ENCODE measurements around the gene CCDC33.

CCDC33 gene

GRCh38 chr15:74339371-74339770 is 103.2 kb downstream of the CCDC33 start:
- FAIRE-seq (no peak), DNase-seq (ENCODE audit: insufficient read length, low spot score) (no peak)
- no peak for TF ChIP-seq CTCF (IDR thresholded peaks at IDR 0.05; ENCODE audit: insufficient read depth, missing control alignments)

- no peak for DNase-seq (ENCODE audit: insufficient read length, low spot score)
Observed at GRCh38 chr15:74340150-74340549, 104.0 kb downstream of the CCDC33 start.

GRCh38 chr15:74343127-74343796 is 107.1 kb downstream of the CCDC33 start:
- TF ChIP-seq CTCF (IDR thresholded peaks at IDR 0.05; ENCODE audit: insufficient read depth, missing control alignments): no peak
- DNase-seq (ENCODE audit: insufficient read length, low spot score): no peak
- no peak for FAIRE-seq

More at GRCh38 chr15:74340150-74340549, 104.0 kb downstream of the CCDC33 start:
- no peak for TF ChIP-seq CTCF (IDR thresholded peaks at IDR 0.05; ENCODE audit: insufficient read depth, missing control alignments)
- FAIRE-seq: no peak

GRCh38 chr15:74343797-74344127 is 107.6 kb downstream of the CCDC33 start:
- DNase-seq (ENCODE audit: insufficient read length, low spot score) (no peak), FAIRE-seq (no peak)
- no peak for TF ChIP-seq CTCF (IDR thresholded peaks at IDR 0.05; ENCODE audit: insufficient read depth, missing control alignments)

- DNase-seq (ENCODE audit: insufficient read length, low spot score) (no peak), FAIRE-seq (no peak)
- no peak for TF ChIP-seq CTCF (IDR thresholded peaks at IDR 0.05; ENCODE audit: insufficient read depth, missing control alignments)
Observed at GRCh38 chr15:74345051-74345450, 108.9 kb downstream of the CCDC33 start.

- no peak for TF ChIP-seq CTCF (IDR thresholded peaks at IDR 0.05; ENCODE audit: insufficient read depth, missing control alignments)
- FAIRE-seq: no peak
- no peak for DNase-seq (ENCODE audit: insufficient read length, low spot score)
Observed at GRCh38 chr15:74347757-74348250, 111.7 kb downstream of the CCDC33 start.

GRCh38 chr15:74349241-74349778 is 113.2 kb downstream of the CCDC33 start:
- FAIRE-seq: no peak
- no peak for TF ChIP-seq CTCF (IDR thresholded peaks at IDR 0.05; ENCODE audit: insufficient read depth, missing control alignments)
- DNase-seq (ENCODE audit: insufficient read length, low spot score): no peak

All from D721Med (cell line).